Neuronal stem cell (in vitro differentiated cells): ENCODE results near the gene ZNRD2.

Experiments
- DNase-seq: peaks from one replicate; pipeline ENCODE4 v3.0.0-alpha.2; 2013; ENCODE audit warnings: low spot score
- H2AFZ ChIP-seq: one replicate; pipeline ENCODE4 v1.6.1; 2013; ENCODE audit warnings: mild to moderate bottlenecking, low read length, inconsistent platforms
- H2AK5ac ChIP-seq: 2 replicates; pipeline ENCODE4 v1.6.1; 2013; ENCODE audit warnings: low read depth, mild to moderate bottlenecking, inconsistent platforms, low read length, moderate library complexity, mixed read lengths
- H2BK120ac ChIP-seq: 2 replicates; pipeline ENCODE4 v1.6.1; 2013; ENCODE audit warnings: low read depth, mild to moderate bottlenecking, inconsistent platforms, low read length, moderate library complexity, mixed read lengths
- H2BK12ac ChIP-seq: one replicate; pipeline ENCODE4 v1.6.1; 2013; ENCODE audit warnings: low read length, inconsistent platforms
- H2BK15ac ChIP-seq: 2 replicates; pipeline ENCODE4 v1.6.1; 2013; ENCODE audit warnings: mild to moderate bottlenecking, low read length, inconsistent platforms, mixed read lengths
- H2BK5ac ChIP-seq: one replicate; pipeline ENCODE4 v1.6.1; 2013; ENCODE audit warnings: inconsistent platforms, mild to moderate bottlenecking, low read length, moderate library complexity
- H3K14ac ChIP-seq: one replicate; pipeline ENCODE4 v1.6.1; 2013; ENCODE audit warnings: low read length, inconsistent platforms
- H3K18ac ChIP-seq: 2 replicates; pipeline ENCODE4 v1.6.1; 2013; ENCODE audit warnings: low read length, inconsistent platforms
- H3K23ac ChIP-seq: 2 replicates; pipeline ENCODE4 v1.6.1; 2013; ENCODE audit warnings: low read depth, mild to moderate bottlenecking, mixed read lengths, low read length, inconsistent platforms; ENCODE audit not compliant: poor library complexity
- H3K27ac ChIP-seq: replicated peaks from 3 replicates; pipeline ENCODE4 v1.5.1; 2013; ENCODE audit warnings: low read length, inconsistent platforms
- H3K27me3 ChIP-seq, 3 experiments: 2 replicates each; pipeline ENCODE4 v1.6.1; 2013; ENCODE audit warnings: low read length in 3 of 3, mild to moderate bottlenecking in 2 of 3, inconsistent platforms in 1 of 3, low read depth in 1 of 3, mixed read lengths in 1 of 3, moderate library complexity in 1 of 3; ENCODE audit not compliant: control insufficient read depth in 3 of 3, insufficient read depth in 3 of 3
- H3K36me3 ChIP-seq, 2 donors: replicated peaks in 1 of 2; 2 replicates each; pipeline ENCODE4 v1.6.1; 2013; ENCODE audit warnings: low read length in 2 of 2; ENCODE audit not compliant: control insufficient read depth in 2 of 2, insufficient read depth in 2 of 2
- H3K4ac ChIP-seq: 2 replicates; pipeline ENCODE4 v1.6.1; 2013; ENCODE audit warnings: inconsistent platforms, mild to moderate bottlenecking, low read length, moderate library complexity
- H3K4me1 ChIP-seq, 2 donors: 1 replicate in 1 of 2; 2 replicates in 1 of 2; pipeline ENCODE4 v1.6.1; 2013; ENCODE audit warnings: low read length in 2 of 2, low read depth in 1 of 2; ENCODE audit not compliant: control insufficient read depth in 2 of 2, insufficient read depth in 1 of 2
- H3K4me2 ChIP-seq: one replicate; pipeline ENCODE4 v1.6.1; 2013; ENCODE audit warnings: mild to moderate bottlenecking, low read length, inconsistent platforms; ENCODE audit not compliant: insufficient read depth, poor library complexity, severe bottlenecking
- H3K4me3 ChIP-seq, 2 donors: 2 replicates each; pipeline ENCODE4 v1.5.1; 2013; ENCODE audit warnings: low read length in 2 of 2, mild to moderate bottlenecking in 2 of 2, inconsistent platforms in 1 of 2, moderate library complexity in 1 of 2
- H3K79me1 ChIP-seq: one replicate; pipeline ENCODE4 v1.6.1; 2013; ENCODE audit warnings: low read depth, mild to moderate bottlenecking, inconsistent platforms, low read length, moderate library complexity
- H3K9ac ChIP-seq: one replicate; pipeline ENCODE4 v1.6.1; 2013; ENCODE audit warnings: mild to moderate bottlenecking, low read depth, low read length, inconsistent platforms; ENCODE audit not compliant: poor library complexity
- H3K9me3 ChIP-seq, 2 donors: replicated peaks in 1 of 2; 2 replicates each; pipeline versions ENCODE3 to v1.6.1; 2013; ENCODE audit warnings: low read length in 2 of 2, mild to moderate bottlenecking in 2 of 2, inconsistent platforms in 1 of 2, low read depth in 1 of 2, mixed read lengths in 1 of 2, moderate library complexity in 1 of 2; ENCODE audit not compliant: control insufficient read depth in 2 of 2, insufficient read depth in 1 of 2
- H4K8ac ChIP-seq: one replicate; pipeline ENCODE4 v1.6.1; 2013; ENCODE audit warnings: low read depth, mild to moderate bottlenecking, inconsistent platforms, low read length, moderate library complexity
- H4K91ac ChIP-seq: one replicate; pipeline ENCODE4 v1.6.1; 2013; ENCODE audit warnings: low read length, low read depth, mild to moderate bottlenecking, inconsistent platforms; ENCODE audit not compliant: poor library complexity
- WGBS, 2 donors: extraction: QIAGEN DNeasy Blood & Tissue Kit; methylation state at CpG; one replicate each; pipeline ENCODE4 v1.1.7; 2013; ENCODE audit warnings: missing lambda C conversion rate in 2 of 2, mixed read lengths in 1 of 2; ENCODE audit not compliant: insufficient read length in 2 of 2, insufficient replicate concordance in 1 of 2; ENCODE audit errors: extremely low coverage in 2 of 2; 5-methylcytosine and 5-hydroxymethylcytosine counted together

The ZNRD2 gene

DNA sequence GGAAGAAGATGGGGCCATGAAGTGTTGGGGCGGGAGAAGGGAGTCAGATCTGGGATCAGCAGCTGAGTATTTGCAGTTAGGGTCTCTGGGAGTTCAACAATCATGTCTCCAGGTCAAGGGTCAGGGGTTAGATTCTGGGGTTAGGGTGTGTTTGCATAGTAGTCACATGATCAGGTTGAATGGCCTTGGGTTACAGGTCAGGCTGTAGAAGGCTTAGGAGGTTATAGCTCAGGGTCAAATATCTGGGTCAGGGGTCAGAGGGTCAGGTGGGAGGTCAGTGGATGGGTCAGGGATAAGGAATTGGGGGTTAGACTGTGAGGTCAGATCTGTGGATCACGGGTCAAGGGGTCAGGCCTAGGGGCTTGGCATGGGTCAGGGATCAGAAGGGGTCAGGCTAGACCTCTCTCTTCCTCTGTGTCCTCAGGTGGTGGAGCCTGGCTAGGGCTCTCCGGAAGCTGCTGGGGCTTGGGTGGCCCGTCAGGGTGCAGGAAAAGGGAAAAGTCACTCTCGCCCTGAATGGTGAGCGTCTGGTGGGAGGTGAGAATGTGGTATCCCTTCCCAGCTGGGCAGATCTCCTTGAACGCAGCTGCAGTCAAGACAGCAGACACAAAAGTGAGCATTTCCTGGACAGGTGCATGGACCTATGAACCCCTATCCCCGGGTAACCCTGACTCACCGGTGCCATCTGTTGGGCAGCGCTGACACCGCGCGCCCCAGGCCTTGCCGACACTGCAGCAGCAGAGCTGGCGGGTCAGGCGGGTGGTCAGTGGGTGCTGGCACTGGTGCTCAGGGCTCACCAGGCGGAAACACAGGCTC lies 18.5 kb upstream of the ZNRD2 start:
- no peak overlapping the region for H2BK12ac ChIP-seq
- DNase-seq = no peak
- no peak overlapping the region for H2AFZ ChIP-seq
- H3K79me1 ChIP-seq = peaks cover under 1% of the 10 kb centered on the region
- H3K9me3 ChIP-seq = no peaks in the 10 kb centered on the region
- no peak overlapping the region for H3K14ac ChIP-seq
- no peak overlapping the region for H3K9ac ChIP-seq
- peak overlapping the region; percentile 60 for H3K18ac ChIP-seq
- no peak overlapping the region for H3K4me3 ChIP-seq
- H3K23ac ChIP-seq = peak overlapping the region; percentile 66
- H3K4ac ChIP-seq = no peak overlapping the region
- peaks cover 13% of the 10 kb centered on the region in 2 donors for H3K4me1 ChIP-seq
- H4K91ac ChIP-seq = no peak overlapping the region
- H3K27ac ChIP-seq = no peak overlapping the region
- peak overlapping the region; percentile 33 for H2AK5ac ChIP-seq
- H3K4me2 ChIP-seq = no peak overlapping the region
- peaks cover 0 to 12% of the 10 kb centered on the region in 2 donors for H3K36me3 ChIP-seq
- H3K27me3 ChIP-seq = peaks cover 0 to 37% (median 5%) of the 10 kb centered on the region in 3 experiments
- H4K8ac ChIP-seq = no peak overlapping the region
- no peak overlapping the region for H2BK120ac ChIP-seq
- no peak overlapping the region for H2BK5ac ChIP-seq
- WGBS, 2 donors = no CpG with 5 or more reads among the region's 17 CpGs
- H2BK15ac ChIP-seq = no peak overlapping the region

DNA sequence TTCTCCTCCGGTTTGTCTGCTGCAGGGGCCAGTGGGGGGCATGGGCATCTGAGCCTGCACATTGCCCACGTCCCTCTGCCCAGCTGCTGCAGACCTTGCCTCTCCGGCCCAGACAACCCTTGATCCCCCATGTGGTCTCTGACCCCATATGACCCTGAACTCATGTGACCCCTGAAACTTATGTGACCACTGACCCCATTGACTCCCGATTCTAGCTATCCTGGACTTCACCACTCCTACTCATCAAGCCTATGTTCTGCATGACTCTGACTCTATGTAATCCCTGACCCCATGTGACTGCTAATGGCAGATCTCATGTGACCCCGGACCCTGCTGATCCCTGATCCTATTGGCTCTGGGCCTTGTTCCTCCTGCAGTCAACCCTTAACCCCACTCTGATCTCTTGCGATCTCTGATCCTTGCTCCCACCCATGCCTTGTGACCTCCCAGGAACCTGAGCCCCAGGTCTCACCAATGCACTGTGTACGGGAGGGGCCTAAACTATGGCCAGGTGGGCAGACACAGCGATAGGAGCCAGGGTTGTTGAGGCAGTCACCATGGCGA lies 17.8 kb upstream of the ZNRD2 start:
- H3K36me3 ChIP-seq = peaks cover 0 to 12% of the 10 kb centered on the region in 2 donors
- H3K27ac ChIP-seq = no peak overlapping the region
- peaks cover 0 to 31% (median 3%) of the 10 kb centered on the region in 3 experiments for H3K27me3 ChIP-seq
- no peak overlapping the region for H2AFZ ChIP-seq
- peak overlapping the region; percentile 91 for H2AK5ac ChIP-seq
- DNase-seq = no peak
- H2BK12ac ChIP-seq = peak overlapping the region; percentile 99
- no peak overlapping the region for H3K4ac ChIP-seq
- peak overlapping the region; percentile 9 for H3K9ac ChIP-seq
- no CpG with 5 or more reads among the region's 9 CpGs for WGBS, 2 donors
- H3K23ac ChIP-seq = no peak overlapping the region
- no peaks in the 10 kb centered on the region for H3K79me1 ChIP-seq
- H2BK15ac ChIP-seq = peak overlapping the region; percentile 74
- H4K91ac ChIP-seq = no peak overlapping the region
- no peak overlapping the region for H3K4me2 ChIP-seq
- no peaks in the 10 kb centered on the region for H3K9me3 ChIP-seq
- peak overlapping the region; percentile 55 for H3K18ac ChIP-seq
- H2BK120ac ChIP-seq = no peak overlapping the region
- H4K8ac ChIP-seq = no peak overlapping the region
- no peak overlapping the region for H3K4me3 ChIP-seq
- H2BK5ac ChIP-seq = peak overlapping the region; percentile 55
- peak overlapping the region; percentile 92 for H3K14ac ChIP-seq
- peaks cover 16 to 18% of the 10 kb centered on the region in 2 donors for H3K4me1 ChIP-seq

DNA sequence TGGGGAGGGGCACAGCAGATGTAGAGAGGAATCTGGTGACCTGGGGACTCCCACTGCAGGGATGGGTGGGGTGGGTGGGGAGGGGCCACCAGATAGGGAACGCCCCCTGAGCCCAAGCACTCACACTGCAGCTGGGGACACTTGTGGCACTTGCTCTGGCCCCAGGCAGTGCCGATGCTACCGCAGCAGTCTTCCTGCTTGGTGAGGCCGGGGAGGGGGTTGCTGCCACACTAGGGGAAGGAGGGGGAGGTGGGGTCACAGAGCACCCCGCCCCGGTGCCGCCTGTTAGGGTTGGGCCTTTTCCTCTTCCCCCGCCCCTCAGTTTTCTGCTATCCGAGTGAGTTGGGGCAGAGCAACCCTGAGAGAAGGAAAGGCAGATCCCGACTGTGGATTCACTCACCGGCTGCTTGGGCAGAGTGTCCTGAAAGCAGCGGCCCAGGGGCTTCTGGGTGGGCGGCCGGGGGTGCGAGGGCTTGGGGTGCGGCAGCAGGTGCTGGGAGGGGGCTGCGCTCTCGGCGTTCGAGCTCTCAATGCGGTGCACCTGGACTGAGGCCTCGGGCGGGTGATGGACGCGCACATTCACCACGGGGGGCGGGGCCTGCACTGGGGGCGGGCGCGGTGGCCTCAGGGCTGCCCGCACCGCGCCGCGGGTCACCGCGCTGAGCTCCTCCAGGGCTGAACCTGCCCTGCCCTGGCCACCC lies 16.8 kb upstream of the ZNRD2 start:
- DNase-seq = no peak

More for the DNA sequence above, 16.8 kb upstream of the ZNRD2 start:
- H3K36me3 ChIP-seq = peaks cover 0 to 12% of the 10 kb centered on the region in 2 donors
- H4K91ac ChIP-seq = peak overlapping the region; percentile 64
- no peak overlapping the region for H4K8ac ChIP-seq
- no peaks in the 10 kb centered on the region for H3K79me1 ChIP-seq
- no peak overlapping the region for H3K4me3 ChIP-seq
- H3K4me1 ChIP-seq = peaks cover 17 to 18% of the 10 kb centered on the region in 2 donors
- peak overlapping the region; percentile 48 for H2BK120ac ChIP-seq
- peaks cover 0 to 22% (median 0%) of the 10 kb centered on the region in 3 experiments for H3K27me3 ChIP-seq
- peak overlapping the region; percentile 74 for H2BK15ac ChIP-seq
- no CpG with 5 or more reads among the region's 37 CpGs for WGBS, 2 donors
- peak overlapping the region; percentile 52 for H2BK12ac ChIP-seq
- peak overlapping the region; percentile 75 for H3K4me2 ChIP-seq
- H3K9ac ChIP-seq = peak overlapping the region; percentile 72
- H3K9me3 ChIP-seq = no peaks in the 10 kb centered on the region
- H3K27ac ChIP-seq = no peak overlapping the region
- H2AFZ ChIP-seq = no peak overlapping the region
- peak overlapping the region; percentile 95 for H3K18ac ChIP-seq
- peak overlapping the region; percentile 91 for H2AK5ac ChIP-seq
- H3K23ac ChIP-seq = no peak overlapping the region
- no peak overlapping the region for H3K14ac ChIP-seq
- H3K4ac ChIP-seq = no peak overlapping the region
- peak overlapping the region; percentile 56 for H2BK5ac ChIP-seq
